GM21526 (cell line): ENCODE data around the gene ACTBL2.
"Not testable (repeated sequence)": the region's sequence is repeated elsewhere in the genome, so short reads cannot be mapped to it uniquely, and the experiment has no call there.

Experiments
- ATAC-seq: cut with Tn5 transposase; IDR thresholded peaks from one replicate; pipeline ENCODE4 v1.9.1; 2021; ENCODE audit warnings: moderate library complexity; ENCODE audit not compliant: unreplicated experiment, low FRiP score

ACTBL2 gene

GRCh38 chr5:57482671-57483106 lies at the start of gene ACTBL2:
Gene ACTBL2, minus strand, starts transcription at chr5:57482811. Its CDS starts 104 bp downstream, at chr5:57482707.
- ATAC-seq, result no peak

- ATAC-seq, result no peak
These were observed 48.7 kb upstream of the ACTBL2 start for GRCh38 chr5:57531333-57531732.

- ATAC-seq, result no peak
These were observed 47.3 kb upstream of the ACTBL2 start for GRCh38 chr5:57529864-57530263.

GRCh38 chr5:57527870-57528269 lies 45.3 kb upstream of the ACTBL2 start:
- ATAC-seq, result no peak

GRCh38 chr5:57524348-57525060 lies 41.9 kb upstream of the ACTBL2 start:
- no peak for ATAC-seq

- ATAC-seq, result not testable (repeated sequence)
These were observed 39.9 kb upstream of the ACTBL2 start for GRCh38 chr5:57522477-57522876.

GRCh38 chr5:57518415-57518814 lies 35.8 kb upstream of the ACTBL2 start:
- ATAC-seq, result not testable (repeated sequence)

- no peak for ATAC-seq
These were observed 34.6 kb upstream of the ACTBL2 start for GRCh38 chr5:57517250-57517649.

GRCh38 chr5:57513785-57514184 lies 31.2 kb upstream of the ACTBL2 start:
- no peak for ATAC-seq

- ATAC-seq, result no peak
These were observed 28.7 kb upstream of the ACTBL2 start for GRCh38 chr5:57511321-57511720.

- ATAC-seq, result no peak
These were observed 27.1 kb upstream of the ACTBL2 start for GRCh38 chr5:57509501-57510260.

- no peak for ATAC-seq
These were observed 25.6 kb upstream of the ACTBL2 start for GRCh38 chr5:57508211-57508610.

- ATAC-seq, result no peak
These were observed 22.9 kb upstream of the ACTBL2 start for GRCh38 chr5:57505272-57506200.

GRCh38 chr5:57504357-57504756 lies 21.7 kb upstream of the ACTBL2 start:
- no peak for ATAC-seq

- ATAC-seq, result no peak
These were observed 20.8 kb upstream of the ACTBL2 start for GRCh38 chr5:57503433-57503832.

GRCh38 chr5:57501414-57502201 lies 19.0 kb upstream of the ACTBL2 start:
- no peak for ATAC-seq

- peak; percentile 94 for ATAC-seq
These were observed 16.8 kb upstream of the ACTBL2 start for GRCh38 chr5:57499262-57500050.

GRCh38 chr5:57497733-57498132 lies 15.1 kb upstream of the ACTBL2 start:
- no peak for ATAC-seq
